ENCODE data around the gene STX4.
A peak's percentile ranks its signal among the peaks of the same experiment; 100 is the strongest.

The STX4 gene

DNA sequence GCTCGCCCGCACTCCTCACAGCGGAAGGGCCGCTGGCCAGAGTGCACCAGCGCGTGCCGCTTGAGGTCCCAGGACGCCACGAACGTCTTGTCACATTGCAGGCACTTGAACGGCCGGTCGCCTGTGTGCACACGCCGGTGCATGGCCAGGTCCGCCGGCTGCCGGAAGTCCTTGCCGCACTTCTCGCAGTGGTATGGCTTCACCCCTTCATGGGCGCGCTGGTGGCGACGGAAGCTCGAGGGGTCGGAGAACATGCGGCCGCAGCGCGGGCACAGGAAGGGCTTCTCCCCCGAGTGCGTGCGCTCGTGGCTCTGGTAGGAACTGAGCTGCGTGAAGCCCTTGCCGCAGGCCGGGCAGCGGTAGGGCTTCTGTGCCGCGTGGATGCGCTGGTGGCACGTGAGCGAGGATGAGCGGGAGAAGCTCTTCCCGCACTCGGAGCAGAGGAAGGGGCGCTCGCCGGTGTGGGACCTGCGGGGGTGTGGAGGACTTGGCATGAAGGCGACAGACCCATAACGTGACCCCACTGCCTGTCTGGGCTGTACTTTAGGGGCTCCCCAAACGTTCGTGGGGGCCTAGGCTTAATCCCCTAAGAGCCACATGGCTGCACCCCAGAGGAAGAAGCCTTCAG, 28.6 kb downstream of the STX4 start:
- Histone ChIP-seq H3K27me3 (ENCODE audit: insufficient read depth, low read depth, severe bottlenecking) (peaks cover 8% of the 10 kb centered on the region), H3K36me3 (peaks cover 37% of the 10 kb centered on the region), H3K9me3 (ENCODE audit: severe bottlenecking) (no peaks in the 10 kb centered on the region), H3K4me3 (ENCODE audit: low read depth, low read length) (no peak overlapping the region), H3K27ac (no peak overlapping the region)
- DNase-seq = no peak
- TF ChIP-seq CTCF (IDR thresholded peaks at IDR 0.05; ENCODE audit: low read depth, low read length) = no peak

DNA sequence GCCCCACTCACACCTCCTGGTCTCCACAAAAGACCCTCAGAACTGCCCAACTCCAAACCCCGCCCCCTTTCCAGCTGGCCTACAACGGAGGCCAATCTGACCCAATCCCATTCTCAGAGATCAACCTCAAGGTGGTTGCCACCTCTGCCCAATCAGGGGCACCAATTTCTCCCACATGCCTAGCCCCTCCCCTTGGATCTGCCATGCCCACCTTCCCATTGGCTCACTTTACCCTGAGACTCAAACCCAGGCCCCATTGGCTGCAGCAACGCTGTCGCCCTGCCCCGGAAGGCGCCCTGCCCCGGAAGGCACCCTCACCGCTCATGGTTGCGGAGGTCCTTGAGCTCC, 30.1 kb downstream of the STX4 start:
- no peak for DNase-seq
- Histone ChIP-seq H3K27me3 (ENCODE audit: insufficient read depth, low read depth, severe bottlenecking) (peaks cover 8% of the 10 kb centered on the region), H3K27ac (no peak overlapping the region), H3K4me3 (ENCODE audit: low read depth, low read length) (no peak overlapping the region), H3K36me3 (peaks cover 37% of the 10 kb centered on the region), H3K9me3 (ENCODE audit: severe bottlenecking) (no peaks in the 10 kb centered on the region)
- TF ChIP-seq CTCF (IDR thresholded peaks at IDR 0.05; ENCODE audit: low read depth, low read length) = no peak

DNA sequence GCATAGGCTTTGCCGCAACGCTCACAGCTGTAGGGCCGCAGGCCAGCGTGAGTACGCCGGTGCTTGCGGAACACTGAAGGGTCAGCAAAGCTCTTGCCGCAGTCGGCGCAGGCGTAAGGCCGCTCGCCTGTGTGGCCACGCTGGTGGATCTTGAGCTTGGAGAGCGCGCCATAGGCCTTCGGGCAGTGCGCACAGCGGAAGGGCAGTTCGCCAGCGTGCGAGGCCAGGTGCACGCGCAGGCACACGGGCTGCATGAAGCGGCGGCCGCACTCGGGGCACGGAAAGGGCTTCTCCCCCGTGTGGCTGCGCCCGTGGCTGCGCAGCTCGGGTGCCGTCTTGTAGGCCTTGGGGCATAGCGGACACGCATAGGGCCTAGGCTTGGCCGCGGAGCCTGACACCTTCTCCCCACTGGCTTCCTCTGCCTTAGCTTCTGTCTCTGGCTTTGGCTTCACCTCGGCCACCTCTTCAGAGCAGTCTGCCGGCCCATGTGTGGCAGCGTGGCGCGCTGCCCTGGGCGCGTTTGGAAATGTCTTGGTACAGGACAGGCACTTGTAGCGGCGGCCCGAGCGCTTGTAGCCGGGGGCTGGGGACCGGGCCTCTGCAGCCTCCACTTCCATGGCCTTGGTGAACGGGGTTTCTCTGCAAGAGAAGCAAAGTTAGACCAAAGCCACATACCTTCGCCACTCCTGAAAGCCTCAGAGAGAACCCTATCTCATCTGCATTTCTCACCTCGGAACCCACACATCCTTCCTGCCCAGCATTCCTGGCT, 30.7 kb downstream of the STX4 start:
- Histone ChIP-seq H3K36me3 (peaks cover 37% of the 10 kb centered on the region), H3K27ac (no peak overlapping the region)
- no peak for TF ChIP-seq CTCF (IDR thresholded peaks at IDR 0.05; ENCODE audit: low read depth, low read length)

DNA sequence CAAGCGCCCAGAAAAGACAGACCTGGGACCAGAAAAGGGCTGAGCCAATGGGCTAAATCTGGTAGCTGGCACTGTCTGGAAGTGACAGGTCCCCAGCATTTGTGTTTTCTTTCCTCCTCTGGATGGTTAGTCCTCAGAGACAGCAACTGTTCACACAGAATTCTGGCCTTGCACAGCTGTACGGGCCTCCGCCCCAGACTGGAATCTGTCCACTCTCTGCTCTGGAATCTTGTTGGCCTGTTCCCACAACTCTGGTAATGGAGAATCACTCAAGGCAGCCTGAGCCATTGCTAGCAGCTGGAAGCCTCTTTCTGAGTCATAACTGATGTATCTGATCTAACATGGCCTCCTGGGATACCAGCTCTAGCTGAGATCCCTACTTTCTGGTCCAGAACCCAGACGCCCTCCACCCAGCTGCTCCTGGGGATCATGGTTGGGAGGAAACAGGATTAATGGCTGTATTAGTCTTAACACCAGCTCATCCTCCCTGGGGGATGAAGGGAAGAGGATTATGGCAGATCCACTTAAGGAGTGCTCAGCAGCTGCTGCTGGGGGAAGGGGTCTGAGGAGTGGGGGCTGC, 31.6 kb downstream of the STX4 start:
- no peak overlapping the region for H3K4me3 ChIP-seq (ENCODE audit: low read depth, low read length)
- H3K27ac ChIP-seq = no peak overlapping the region
- H3K9me3 ChIP-seq (ENCODE audit: severe bottlenecking) = no peaks in the 10 kb centered on the region
- H3K27me3 ChIP-seq (ENCODE audit: insufficient read depth, low read depth, severe bottlenecking) = peaks cover 8% of the 10 kb centered on the region
- H3K36me3 ChIP-seq = peaks cover 37% of the 10 kb centered on the region
- TF ChIP-seq CTCF (IDR thresholded peaks at IDR 0.05; ENCODE audit: low read depth, low read length) = no peak
- DNase-seq = peak; percentile 91

More for the DNA sequence above, 30.7 kb downstream of the STX4 start:
- DNase-seq = no peak
- peaks cover 8% of the 10 kb centered on the region for H3K27me3 ChIP-seq (ENCODE audit: insufficient read depth, low read depth, severe bottlenecking)
- no peak overlapping the region for H3K4me3 ChIP-seq (ENCODE audit: low read depth, low read length)
- H3K9me3 ChIP-seq (ENCODE audit: severe bottlenecking) = no peaks in the 10 kb centered on the region

DNA sequence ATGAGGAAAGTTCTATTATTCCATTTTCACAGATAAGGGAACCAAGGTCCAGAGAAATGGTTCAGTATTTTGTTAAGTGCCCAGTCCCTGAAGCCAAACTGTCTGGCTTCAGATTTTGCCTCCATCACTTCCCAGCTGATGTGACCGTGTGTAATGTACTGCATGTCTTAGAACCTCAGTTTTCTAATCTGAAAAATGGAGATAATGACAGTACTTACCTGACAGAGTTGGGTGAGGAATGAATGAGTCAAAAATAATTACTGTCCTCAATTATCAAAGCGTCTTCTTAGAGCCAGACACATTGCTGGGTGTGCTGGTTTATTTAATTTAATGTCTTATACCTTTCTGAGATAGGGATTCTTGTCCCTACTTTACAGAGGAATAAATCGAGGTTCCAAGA, 34.0 kb downstream of the STX4 start:
- Histone ChIP-seq H3K27me3 (ENCODE audit: insufficient read depth, low read depth, severe bottlenecking) (peaks cover 8% of the 10 kb centered on the region), H3K27ac (no peak overlapping the region), H3K9me3 (ENCODE audit: severe bottlenecking) (no peaks in the 10 kb centered on the region), H3K4me3 (ENCODE audit: low read depth, low read length) (no peak overlapping the region), H3K36me3 (peaks cover 20% of the 10 kb centered on the region)
- no peak for DNase-seq
- no peak for TF ChIP-seq CTCF (IDR thresholded peaks at IDR 0.05; ENCODE audit: low read depth, low read length)
